ENCODE results near the gene PCBP1. TPM values are rescaled to one million over a fixed set of nuclear protein-coding genes. Genes with fewer than 3 reads are reported as not detected.

Gene PCBP1
- total and polyA plus RNA-seq, 9 of the 15 experiments (the other 6 are each of a cell fraction or from before 2014, with no cell fraction given): 19.2 to 407 (median 78.1) TPM

- TF ChIP-seq UBTF (IDR thresholded peaks at IDR 0.05; ENCODE audit: borderline replicate concordance in 1 of 2, low read depth in 2 of 2, low read length in 2 of 2) (peak; percentile 59 to 86; a peak in 3 of 4 replicates), NFXL1 (CRISPR knock-in tag; IDR thresholded peaks at IDR 0.05) (no peak), ZNF644 (tag; IDR thresholded peaks at IDR 0.05; ENCODE audit: low read depth) (0 out of 2 replicates have a peak, but pooled peaks have one; percentile 23), PKNOX1 (IDR thresholded peaks at IDR 0.05) (peak; percentile 75), JUNB (CRISPR knock-in tag; conservative IDR thresholded peaks at IDR 0.05) (no peak), TAF1 (IDR thresholded peaks at IDR 0.05; ENCODE audit: control insufficient read depth, extremely low read depth, insufficient read depth, low read length, severe bottlenecking) (peak; percentile 33), SIN3B (IDR thresholded peaks at IDR 0.05; ENCODE audit: low read depth) (0 out of 2 replicates have a peak, but pooled peaks have one; percentile 26), ZNF717 (CRISPR knock-in tag; IDR thresholded peaks at IDR 0.05) (0 out of 2 replicates have a peak, but pooled peaks have one; percentile 23), CCNT2 (IDR thresholded peaks at IDR 0.05; ENCODE audit: borderline replicate concordance, extremely low read depth, insufficient read length, low read depth, low read length) (peak; percentile 24), ETS1 (conservative IDR thresholded peaks at IDR 0.05; ENCODE audit: control insufficient read depth, low read depth, low read length) (0 out of 2 replicates have a peak, but pooled peaks have one; percentile 56), NFIC (IDR thresholded peaks at IDR 0.05) (no peak; the same call in 1 of the 2 replicates), CREB1 (IDR thresholded peaks at IDR 0.05) (no peak; the same call in 1 of the 2 replicates), CREB1 (CRISPR knock-in tag; IDR thresholded peaks at IDR 0.05) (peak; percentile 17; the same call in 1 of the 2 replicates), ZNF766 (CRISPR knock-in tag; conservative IDR thresholded peaks at IDR 0.05) (no peak), IRF2 (CRISPR knock-in tag; IDR thresholded peaks at IDR 0.05) (no peak)
These were observed 673 bp downstream of the PCBP1 start (continued) for GRCh38 chr2:70087702-70088597.

All from K562 (cell line).